ENCODE data around the gene CELF1. TPM values are rescaled to one million over a fixed set of nuclear protein-coding genes. Genes with fewer than 3 reads are reported as not detected.

Gene CELF1
- total and polyA plus RNA-seq, 2 of the 13 experiments (the other 11 are each of a cell fraction or from before 2014, with no cell fraction given), result 69.0 to 80.1 TPM

DNA sequence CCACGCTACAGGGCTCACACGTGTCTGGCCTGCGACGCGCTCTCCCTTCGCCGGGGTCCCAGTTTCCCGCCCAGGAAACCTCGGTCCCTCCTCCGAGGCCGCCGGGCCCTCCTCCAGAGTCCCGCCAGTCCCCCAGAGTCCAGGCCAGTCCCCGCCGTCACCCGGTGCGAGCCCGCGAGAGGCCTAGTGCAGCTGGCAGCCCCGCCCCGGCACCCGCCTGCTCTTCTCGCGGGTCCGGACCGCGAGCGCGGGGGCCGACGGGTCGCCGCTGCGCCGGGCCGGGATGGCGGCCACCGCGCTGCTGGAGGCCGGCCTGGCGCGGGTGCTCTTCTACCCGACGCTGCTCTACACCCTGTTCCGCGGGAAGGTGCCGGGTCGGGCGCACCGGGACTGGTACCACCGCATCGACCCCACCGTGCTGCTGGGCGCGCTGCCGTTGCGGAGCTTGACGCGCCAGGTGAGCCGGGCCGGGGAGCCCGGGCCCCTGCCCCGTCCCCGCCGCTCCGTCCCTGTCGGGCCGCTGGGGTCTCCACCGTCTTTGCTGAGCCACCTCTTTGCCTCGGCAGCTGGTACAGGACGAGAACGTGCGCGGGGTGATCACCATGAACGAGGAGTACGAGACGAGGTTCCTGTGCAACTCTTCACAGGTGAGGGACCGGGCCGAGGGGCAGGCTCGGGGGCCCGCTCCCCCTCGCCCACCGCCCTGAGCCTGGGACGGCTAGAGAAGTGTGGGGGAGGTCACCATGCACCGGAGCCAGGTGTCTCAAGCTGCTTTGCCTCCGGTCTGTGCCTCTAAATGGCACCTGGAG, 12.6 kb upstream of the CELF1 start, which contains the start of gene PTPMT1 (continued):
- TF ChIP-seq, protein P1, sequence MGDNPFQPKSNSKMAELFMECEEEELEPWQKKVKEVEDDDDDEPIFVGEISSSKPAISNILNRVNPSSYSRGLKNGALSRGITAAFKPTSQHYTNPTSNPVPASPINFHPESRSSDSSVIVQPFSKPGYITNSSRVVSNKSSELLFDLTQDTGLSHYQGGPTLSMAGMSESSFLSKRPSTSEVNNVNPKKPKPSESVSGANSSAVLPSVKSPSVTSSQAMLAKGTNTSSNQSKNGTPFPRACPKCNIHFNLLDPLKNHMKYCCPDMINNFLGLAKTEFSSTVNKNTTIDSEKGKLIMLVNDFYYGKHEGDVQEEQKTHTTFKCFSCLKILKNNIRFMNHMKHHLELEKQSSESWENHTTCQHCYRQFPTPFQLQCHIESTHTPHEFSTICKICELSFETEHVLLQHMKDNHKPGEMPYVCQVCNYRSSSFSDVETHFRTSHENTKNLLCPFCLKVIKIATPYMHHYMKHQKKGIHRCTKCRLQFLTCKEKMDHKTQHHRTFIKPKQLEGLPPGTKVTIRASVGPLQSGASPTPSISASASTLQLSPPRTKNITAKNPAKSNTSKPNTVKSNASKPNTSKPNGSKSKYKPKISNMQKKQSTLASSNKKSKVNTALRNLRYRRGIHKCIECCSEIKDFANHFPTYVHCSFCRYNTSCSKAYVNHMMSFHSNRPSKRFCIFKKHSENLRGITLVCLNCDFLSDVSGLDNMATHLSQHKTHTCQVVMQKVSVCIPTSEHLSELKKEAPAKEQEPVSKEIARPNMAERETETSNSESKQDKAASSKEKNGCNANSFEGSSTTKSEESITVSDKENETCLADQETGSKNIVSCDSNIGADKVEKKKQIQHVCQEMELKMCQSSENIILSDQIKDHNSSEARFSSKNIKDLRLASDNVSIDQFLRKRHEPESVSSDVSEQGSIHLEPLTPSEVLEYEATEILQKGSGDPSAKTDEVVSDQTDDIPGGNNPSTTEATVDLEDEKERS (CRISPR knock-in tag; IDR thresholded peaks at IDR 0.05), result no peak
- TF ChIP-seq ZNF251 (CRISPR knock-in tag; IDR thresholded peaks at IDR 0.05), result no peak
- TF ChIP-seq ZNF614 (CRISPR knock-in tag; IDR thresholded peaks at IDR 0.05; ENCODE audit: borderline replicate concordance), result no peak; the same call in 1 of the 2 replicates
- TF ChIP-seq RFXAP (CRISPR knock-in tag; IDR thresholded peaks at IDR 0.05; ENCODE audit: borderline replicate concordance), result peak; percentile 14; the same call in 1 of the 2 replicates
- no peak for TF ChIP-seq ZBTB21 (CRISPR knock-in tag; IDR thresholded peaks at IDR 0.05)
- no peak for TF ChIP-seq ZFP62 (CRISPR knock-in tag; IDR thresholded peaks at IDR 0.05)
- no peak for TF ChIP-seq KDM4B (CRISPR knock-in tag; IDR thresholded peaks at IDR 0.05)
- TF ChIP-seq ZFYVE20 (CRISPR knock-in tag; IDR thresholded peaks at IDR 0.05; ENCODE audit: borderline replicate concordance, low read depth), result 0 out of 2 replicates have a peak, but pooled peaks have one; percentile 71
- TF ChIP-seq HNRNPK (IDR thresholded peaks at IDR 0.05; ENCODE audit: low read depth, low read length, poor library complexity, severe bottlenecking), result no peak
- no peak for TF ChIP-seq DMTF1 (CRISPR knock-in tag; IDR thresholded peaks at IDR 0.05)
- peak; percentile 3 for TF ChIP-seq TEAD3 (CRISPR knock-in tag; optimal IDR thresholded peaks at IDR 0.05; ENCODE audit: borderline replicate concordance)
- TF ChIP-seq HMGA1 (CRISPR knock-in tag; conservative IDR thresholded peaks at IDR 0.05), result no peak
- peak; percentile 43; the same call in 1 of the 2 replicates for TF ChIP-seq BORCS8-MEF2B (CRISPR knock-in tag; IDR thresholded peaks at IDR 0.05)
- TF ChIP-seq MZF1 (CRISPR knock-in tag; IDR thresholded peaks at IDR 0.05; ENCODE audit: borderline replicate concordance), result no peak
- TF ChIP-seq, protein P2, sequence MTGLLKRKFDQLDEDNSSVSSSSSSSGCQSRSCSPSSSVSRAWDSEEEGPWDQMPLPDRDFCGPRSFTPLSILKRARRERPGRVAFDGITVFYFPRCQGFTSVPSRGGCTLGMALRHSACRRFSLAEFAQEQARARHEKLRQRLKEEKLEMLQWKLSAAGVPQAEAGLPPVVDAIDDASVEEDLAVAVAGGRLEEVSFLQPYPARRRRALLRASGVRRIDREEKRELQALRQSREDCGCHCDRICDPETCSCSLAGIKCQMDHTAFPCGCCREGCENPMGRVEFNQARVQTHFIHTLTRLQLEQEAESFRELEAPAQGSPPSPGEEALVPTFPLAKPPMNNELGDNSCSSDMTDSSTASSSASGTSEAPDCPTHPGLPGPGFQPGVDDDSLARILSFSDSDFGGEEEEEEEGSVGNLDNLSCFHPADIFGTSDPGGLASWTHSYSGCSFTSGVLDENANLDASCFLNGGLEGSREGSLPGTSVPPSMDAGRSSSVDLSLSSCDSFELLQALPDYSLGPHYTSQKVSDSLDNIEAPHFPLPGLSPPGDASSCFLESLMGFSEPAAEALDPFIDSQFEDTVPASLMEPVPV (CRISPR knock-in tag; IDR thresholded peaks at IDR 0.05), result no peak
- no peak for TF ChIP-seq TBX3 (IDR thresholded peaks at IDR 0.05; ENCODE audit: borderline replicate concordance)
- TF ChIP-seq HNRNPL (IDR thresholded peaks at IDR 0.05; ENCODE audit: low read depth, low read length), result 0 out of 2 replicates have a peak, but pooled peaks have one; percentile 25
- TF ChIP-seq RELA (CRISPR knock-in tag; IDR thresholded peaks at IDR 0.05), result no peak
- no peak; the same call in 1 of the 2 replicates for TF ChIP-seq ZNF296 (CRISPR knock-in tag; conservative IDR thresholded peaks at IDR 0.05)
- TF ChIP-seq SRSF4 (IDR thresholded peaks at IDR 0.05; ENCODE audit: low read depth, low read length, poor library complexity, severe bottlenecking), result no peak
- TF ChIP-seq ZNF333 (CRISPR knock-in tag; IDR thresholded peaks at IDR 0.05; ENCODE audit: borderline replicate concordance), result peak; percentile 63; the same call in 1 of the 2 replicates
